PC-3 (cell line): ENCODE data around the gene EIF3B.
"Not testable (repeated sequence)": the region's sequence is repeated elsewhere in the genome, so short reads cannot be mapped to it uniquely, and the experiment has no call there.

Experiments used
- EZH2 ChIP-seq: fragments of 300-600 bp; sonication (generic); IDR thresholded peaks from one replicate; pipeline ENCODE4 v1.6.1; 2017; ENCODE audit warnings: antibody characterized with exemption, mild to moderate bottlenecking, low read length; ENCODE audit not compliant: unreplicated experiment
- EZH2phosphoT487 ChIP-seq: fragments of 300-600 bp; sonication (generic); IDR thresholded peaks from 2 replicates; pipeline ENCODE4 v1.6.1; 2018; ENCODE audit warnings: mild to moderate bottlenecking, antibody characterized with exemption, low read length, borderline replicate concordance
- TF ChIP-seq, protein P1 (sequence below): fragments of 300-600 bp; sonication (generic); conservative IDR thresholded peaks from 2 replicates; pipeline ENCODE4 v1.5.1; 2017; ENCODE audit warnings: antibody characterized with exemption, low read depth, mild to moderate bottlenecking, low read length

DNA sequence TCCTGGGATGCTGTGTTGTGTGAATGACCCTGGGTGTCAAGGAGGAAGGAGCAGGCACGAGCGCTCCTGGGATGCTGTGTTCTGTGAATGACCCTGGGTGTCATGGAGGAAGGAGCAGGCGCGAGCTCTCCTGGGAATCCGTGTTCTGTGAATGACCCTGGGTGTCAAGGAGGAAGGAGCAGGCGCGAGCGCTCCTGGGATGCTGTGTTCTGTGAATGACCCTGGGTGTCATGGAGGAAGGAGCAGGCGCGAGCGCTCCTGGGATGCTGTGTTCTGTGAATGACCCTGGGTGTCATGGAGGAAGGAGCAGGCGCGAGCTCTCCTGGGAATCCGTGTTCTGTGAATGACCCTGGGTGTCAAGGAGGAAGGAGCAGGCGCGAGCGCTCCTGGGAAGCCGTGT is 22.9 kb downstream of the EIF3B start:
- TF ChIP-seq EZH2, EZH2phosphoT487: not testable (repeated sequence)
- TF ChIP-seq, protein P1, sequence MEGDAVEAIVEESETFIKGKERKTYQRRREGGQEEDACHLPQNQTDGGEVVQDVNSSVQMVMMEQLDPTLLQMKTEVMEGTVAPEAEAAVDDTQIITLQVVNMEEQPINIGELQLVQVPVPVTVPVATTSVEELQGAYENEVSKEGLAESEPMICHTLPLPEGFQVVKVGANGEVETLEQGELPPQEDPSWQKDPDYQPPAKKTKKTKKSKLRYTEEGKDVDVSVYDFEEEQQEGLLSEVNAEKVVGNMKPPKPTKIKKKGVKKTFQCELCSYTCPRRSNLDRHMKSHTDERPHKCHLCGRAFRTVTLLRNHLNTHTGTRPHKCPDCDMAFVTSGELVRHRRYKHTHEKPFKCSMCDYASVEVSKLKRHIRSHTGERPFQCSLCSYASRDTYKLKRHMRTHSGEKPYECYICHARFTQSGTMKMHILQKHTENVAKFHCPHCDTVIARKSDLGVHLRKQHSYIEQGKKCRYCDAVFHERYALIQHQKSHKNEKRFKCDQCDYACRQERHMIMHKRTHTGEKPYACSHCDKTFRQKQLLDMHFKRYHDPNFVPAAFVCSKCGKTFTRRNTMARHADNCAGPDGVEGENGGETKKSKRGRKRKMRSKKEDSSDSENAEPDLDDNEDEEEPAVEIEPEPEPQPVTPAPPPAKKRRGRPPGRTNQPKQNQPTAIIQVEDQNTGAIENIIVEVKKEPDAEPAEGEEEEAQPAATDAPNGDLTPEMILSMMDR, result not testable (repeated sequence)
